ENCODE results near the gene FBXL4. TPM values are rescaled to one million over a fixed set of nuclear protein-coding genes. Genes with fewer than 3 reads are reported as not detected.

The FBXL4 gene
- polyA plus RNA-seq, 1 donor (not counting 4 experiments of a cell fraction or from before 2014, with no cell fraction given), result 19.9 TPM

DNA sequence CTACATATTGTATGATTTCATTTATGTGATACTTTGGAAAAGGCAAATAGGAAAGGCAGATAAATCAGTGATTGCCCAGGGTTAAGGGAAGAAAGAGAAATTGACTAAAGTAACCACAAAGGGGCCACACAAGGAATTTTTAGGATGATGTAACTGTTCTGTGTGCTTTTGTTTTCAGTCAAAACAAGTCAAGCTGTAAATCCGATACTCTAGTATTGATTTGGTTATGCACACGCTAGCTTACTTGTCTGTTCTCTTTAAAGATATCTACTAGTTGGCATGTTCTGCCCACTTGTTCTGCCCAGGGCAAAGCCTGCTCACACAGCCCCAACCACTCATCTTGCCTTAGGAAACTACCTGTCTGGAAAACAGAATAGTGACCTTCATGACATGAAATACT is 6.4 kb downstream of the FBXL4 start:
- dilution Hi-C loops (cut with MboI; ENCODE audit: extremely low pct_ligation_motif_present, low sequenced_read_pairs), result no loop called here
- no peaks in the 10 kb centered on the region for H3K9me3 ChIP-seq (ENCODE audit: control insufficient read depth, low read depth, low read length)
- TF ChIP-seq, protein P1, sequence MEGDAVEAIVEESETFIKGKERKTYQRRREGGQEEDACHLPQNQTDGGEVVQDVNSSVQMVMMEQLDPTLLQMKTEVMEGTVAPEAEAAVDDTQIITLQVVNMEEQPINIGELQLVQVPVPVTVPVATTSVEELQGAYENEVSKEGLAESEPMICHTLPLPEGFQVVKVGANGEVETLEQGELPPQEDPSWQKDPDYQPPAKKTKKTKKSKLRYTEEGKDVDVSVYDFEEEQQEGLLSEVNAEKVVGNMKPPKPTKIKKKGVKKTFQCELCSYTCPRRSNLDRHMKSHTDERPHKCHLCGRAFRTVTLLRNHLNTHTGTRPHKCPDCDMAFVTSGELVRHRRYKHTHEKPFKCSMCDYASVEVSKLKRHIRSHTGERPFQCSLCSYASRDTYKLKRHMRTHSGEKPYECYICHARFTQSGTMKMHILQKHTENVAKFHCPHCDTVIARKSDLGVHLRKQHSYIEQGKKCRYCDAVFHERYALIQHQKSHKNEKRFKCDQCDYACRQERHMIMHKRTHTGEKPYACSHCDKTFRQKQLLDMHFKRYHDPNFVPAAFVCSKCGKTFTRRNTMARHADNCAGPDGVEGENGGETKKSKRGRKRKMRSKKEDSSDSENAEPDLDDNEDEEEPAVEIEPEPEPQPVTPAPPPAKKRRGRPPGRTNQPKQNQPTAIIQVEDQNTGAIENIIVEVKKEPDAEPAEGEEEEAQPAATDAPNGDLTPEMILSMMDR (optimal IDR thresholded peaks at IDR 0.05 in 1 of 3, IDR thresholded peaks at IDR 0.05 in 1 of 3, conservative IDR thresholded peaks at IDR 0.05 in 1 of 3; ENCODE audit: extremely low read depth in 1 of 3, insufficient read depth in 2 of 3, low read length in 3 of 3), result no peak
- TF ChIP-seq EZH2 (IDR thresholded peaks at IDR 0.05; ENCODE audit: low read length), result no peak
- no peak overlapping the region for H3K4me2 ChIP-seq (ENCODE audit: control insufficient read depth, extremely low read depth, insufficient read depth, low read depth, low read length)
- DNase-seq (ENCODE audit: low read depth, low spot score), result no peak
- no peaks in the 10 kb centered on the region for H4K20me1 ChIP-seq (ENCODE audit: control insufficient read depth, extremely low read depth, insufficient read depth, low read length)
- no peak overlapping the region for H3K4me3 ChIP-seq (ENCODE audit: control insufficient read depth in 2 of 3, extremely low read depth in 1 of 3, insufficient read depth in 2 of 3, low read depth in 1 of 3, low read length in 3 of 3)
- no peak for FAIRE-seq
- H3K4me1 ChIP-seq (ENCODE audit: control insufficient read depth, extremely low read depth, insufficient read depth, low read length), result no peaks in the 10 kb centered on the region
- no peaks in the 10 kb centered on the region for H3K36me3 ChIP-seq (ENCODE audit: control insufficient read depth in 2 of 2, extremely low read depth in 1 of 2, insufficient read depth in 2 of 2, low read length in 2 of 2)
- no peak overlapping the region for H3K27ac ChIP-seq (ENCODE audit: control insufficient read depth, insufficient read depth, low read length)
- H3K9ac ChIP-seq (ENCODE audit: control insufficient read depth, extremely low read depth, insufficient read depth, low read length), result no peak overlapping the region
- H3K9me1 ChIP-seq (ENCODE audit: control insufficient read depth, extremely low read depth, insufficient read depth, low read length), result no peaks in the 10 kb centered on the region
- no peaks in the 10 kb centered on the region for H3K27me3 ChIP-seq (ENCODE audit: control insufficient read depth, extremely low read depth, insufficient read depth, low read length)
- H2AFZ ChIP-seq (ENCODE audit: control insufficient read depth, low read length), result no peak overlapping the region
- peaks cover 34% of the 10 kb centered on the region for H3K79me2 ChIP-seq (ENCODE audit: control insufficient read depth, insufficient read depth, low read length)

DNA sequence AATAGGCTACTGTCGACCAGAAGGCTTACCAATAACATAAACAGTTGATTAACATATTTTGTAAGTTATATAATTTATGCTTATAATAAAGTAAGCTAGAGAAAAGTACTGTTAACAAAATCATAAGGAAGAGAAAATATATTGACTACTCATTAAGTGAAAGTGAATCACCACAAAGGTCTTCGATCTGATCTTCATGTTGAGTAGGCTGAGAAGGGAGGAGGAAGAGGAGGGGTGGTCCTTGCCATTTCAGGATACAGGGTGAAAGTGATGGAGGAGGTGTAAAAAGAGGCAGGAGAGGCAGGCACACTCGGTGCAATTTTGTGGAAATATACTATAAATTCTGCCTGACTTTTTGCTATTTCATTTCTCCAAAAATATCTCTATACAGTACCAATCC is 10.4 kb downstream of the FBXL4 start:
- Histone ChIP-seq H3K36me3 (ENCODE audit: control insufficient read depth in 2 of 2, extremely low read depth in 1 of 2, insufficient read depth in 2 of 2, low read length in 2 of 2) (no peaks in the 10 kb centered on the region), H3K27me3 (ENCODE audit: control insufficient read depth, extremely low read depth, insufficient read depth, low read length) (no peaks in the 10 kb centered on the region), H3K9me1 (ENCODE audit: control insufficient read depth, extremely low read depth, insufficient read depth, low read length) (no peaks in the 10 kb centered on the region), H3K27ac (ENCODE audit: control insufficient read depth, insufficient read depth, low read length) (no peak overlapping the region), H4K20me1 (ENCODE audit: control insufficient read depth, extremely low read depth, insufficient read depth, low read length) (no peaks in the 10 kb centered on the region), H3K4me2 (ENCODE audit: control insufficient read depth, extremely low read depth, insufficient read depth, low read depth, low read length) (no peak overlapping the region), H3K9me3 (ENCODE audit: control insufficient read depth, low read depth, low read length) (no peaks in the 10 kb centered on the region), H3K4me1 (ENCODE audit: control insufficient read depth, extremely low read depth, insufficient read depth, low read length) (no peaks in the 10 kb centered on the region), H3K79me2 (ENCODE audit: control insufficient read depth, insufficient read depth, low read length) (peaks cover 14% of the 10 kb centered on the region), H3K4me3 (ENCODE audit: control insufficient read depth in 2 of 3, extremely low read depth in 1 of 3, insufficient read depth in 2 of 3, low read depth in 1 of 3, low read length in 3 of 3) (no peak overlapping the region), H2AFZ (ENCODE audit: control insufficient read depth, low read length) (no peak overlapping the region), H3K9ac (ENCODE audit: control insufficient read depth, extremely low read depth, insufficient read depth, low read length) (no peak overlapping the region)
- no peak for DNase-seq (ENCODE audit: low read depth, low spot score)
- no peak for FAIRE-seq
- dilution Hi-C loops (cut with MboI; ENCODE audit: extremely low pct_ligation_motif_present, low sequenced_read_pairs), result no loop called here
- no peak for TF ChIP-seq EZH2 (IDR thresholded peaks at IDR 0.05; ENCODE audit: low read length)
- TF ChIP-seq, protein P1 (optimal IDR thresholded peaks at IDR 0.05 in 1 of 3, IDR thresholded peaks at IDR 0.05 in 1 of 3, conservative IDR thresholded peaks at IDR 0.05 in 1 of 3; ENCODE audit: extremely low read depth in 1 of 3, insufficient read depth in 2 of 3, low read length in 3 of 3), result no peak
